Smooth muscle cell (in vitro differentiated cells): ENCODE data around the gene CADM2. TPM values are rescaled to one million over a fixed set of nuclear protein-coding genes. Genes with fewer than 3 reads are reported as not detected.

Experiments used
- DNase-seq: peaks from one replicate; lab custom pipeline; 2025; ENCODE audit not compliant: unreplicated experiment; lab: John Stamatoyannopoulos, UW
- H2AFZ ChIP-seq: fragments of 200-600 bp; sonication (generic); 2 replicates; pipeline ENCODE4 v1.6.0; 2016; ENCODE audit warnings: antibody characterized with exemption, low read depth, mild to moderate bottlenecking
- H3F3A ChIP-seq: fragments of 200-600 bp; sonication (generic); 2 replicates; pipeline ENCODE4 v1.6.0; 2017; ENCODE audit warnings: antibody characterized with exemption, low read depth
- H3K27ac ChIP-seq: fragments of 200-600 bp; sonication (generic); 2 replicates; pipeline ENCODE4 v1.5.1; 2016; ENCODE audit warnings: low read depth, mild to moderate bottlenecking
- H3K27me3 ChIP-seq: fragments of 200-600 bp; sonication (generic); 2 replicates; pipeline ENCODE4 v1.6.1; 2016; ENCODE audit warnings: low read depth, mild to moderate bottlenecking
- H3K36me3 ChIP-seq: fragments of 200-600 bp; sonication (generic); 2 replicates; pipeline ENCODE4 v1.5.1; 2016; ENCODE audit warnings: low read depth
- H3K4me1 ChIP-seq: fragments of 200-600 bp; sonication (generic); 2 replicates; pipeline ENCODE4 v1.5.1; 2016; ENCODE audit warnings: low read depth
- H3K4me2 ChIP-seq: fragments of 200-600 bp; sonication (generic); 2 replicates; pipeline ENCODE4 v1.6.0; 2016; ENCODE audit warnings: mild to moderate bottlenecking
- H3K4me3 ChIP-seq: fragments of 200-600 bp; sonication (generic); 2 replicates; pipeline ENCODE4 v1.5.1; 2016; ENCODE audit warnings: mild to moderate bottlenecking
- H3K79me2 ChIP-seq: fragments of 200-600 bp; sonication (generic); 2 replicates; pipeline ENCODE4 v1.6.0; 2016; ENCODE audit warnings: low read depth, mild to moderate bottlenecking
- H3K9ac ChIP-seq: fragments of 200-600 bp; sonication (generic); 2 replicates; pipeline ENCODE4 v1.6.0; 2016; ENCODE audit warnings: low read depth
- H3K9me3 ChIP-seq: fragments of 200-600 bp; sonication (generic); replicated peaks from 2 replicates; pipeline ENCODE4 v1.5.1; 2016; ENCODE audit warnings: low read depth
- H4K20me1 ChIP-seq: fragments of 200-600 bp; sonication (generic); 2 replicates; pipeline ENCODE4 v1.6.0; 2016; ENCODE audit warnings: low read depth
- CTCF ChIP-seq: fragments of 200-600 bp; sonication (generic); IDR thresholded peaks from 2 replicates; pipeline ENCODE4 v1.5.1; 2017; ENCODE audit warnings: borderline replicate concordance, mild to moderate bottlenecking, antibody characterized with exemption; ENCODE audit not compliant: insufficient read depth, poor library complexity, severe bottlenecking
- WGBS: methylation state at CpG from one replicate; pipeline ENCODE4 v1.1.7; 2016; ENCODE audit warnings: low lambda C conversion rate; 5-methylcytosine and 5-hydroxymethylcytosine counted together
- polyA plus RNA-seq: library from polyadenylated mRNA; unstranded; fragments of >200 nt; fragmentation: Nextera tagmentation; extraction: Ambion mirVana; gene quantifications from 2 replicates; pipeline ENCODE4 v1.2.1, GENCODE V29; 2016
- total RNA-seq: library from RNA; depleted of rRNA; stranded (reverse); fragments of >200 nt; gene quantifications from 2 replicates; pipeline ENCODE4 v1.2.3, GENCODE V29; 2014

Gene CADM2
- total and polyA plus RNA-seq, 2 experiments from 2014 or later: 0.13 TPM; not detected in 1

GRCh38 chr3:85737846-85738245 lies 779.1 kb downstream of the CADM2 start:
- Histone ChIP-seq H3K9me3 (no peaks in the 10 kb centered on the region), H3K79me2 (no peaks in the 10 kb centered on the region), H2AFZ (no peak overlapping the region), H3K27ac (no peak overlapping the region), H3K27me3 (no peaks in the 10 kb centered on the region), H3K36me3 (no peaks in the 10 kb centered on the region), H3K4me3 (no peak overlapping the region), H3F3A (no peaks in the 10 kb centered on the region), H3K9ac (no peak overlapping the region), H4K20me1 (no peaks in the 10 kb centered on the region), H3K4me2 (no peak overlapping the region), H3K4me1 (no peaks in the 10 kb centered on the region)
- 78% methylated on average over 3 of the region's 3 CpGs for WGBS
- no peak for DNase-seq
- no peak for TF ChIP-seq CTCF

- no peak for DNase-seq
- Histone ChIP-seq H3F3A (no peaks in the 10 kb centered on the region), H3K4me2 (no peak overlapping the region), H3K4me3 (no peak overlapping the region), H3K79me2 (no peaks in the 10 kb centered on the region), H4K20me1 (no peaks in the 10 kb centered on the region), H3K9me3 (no peaks in the 10 kb centered on the region), H3K9ac (no peak overlapping the region), H2AFZ (no peak overlapping the region), H3K36me3 (no peaks in the 10 kb centered on the region), H3K27me3 (no peaks in the 10 kb centered on the region), H3K4me1 (no peaks in the 10 kb centered on the region), H3K27ac (no peak overlapping the region)
- TF ChIP-seq CTCF: no peak
- 44% methylated on average over 2 of the region's 2 CpGs for WGBS
Measured at GRCh38 chr3:85740561-85740960, 781.8 kb downstream of the CADM2 start.

DNA sequence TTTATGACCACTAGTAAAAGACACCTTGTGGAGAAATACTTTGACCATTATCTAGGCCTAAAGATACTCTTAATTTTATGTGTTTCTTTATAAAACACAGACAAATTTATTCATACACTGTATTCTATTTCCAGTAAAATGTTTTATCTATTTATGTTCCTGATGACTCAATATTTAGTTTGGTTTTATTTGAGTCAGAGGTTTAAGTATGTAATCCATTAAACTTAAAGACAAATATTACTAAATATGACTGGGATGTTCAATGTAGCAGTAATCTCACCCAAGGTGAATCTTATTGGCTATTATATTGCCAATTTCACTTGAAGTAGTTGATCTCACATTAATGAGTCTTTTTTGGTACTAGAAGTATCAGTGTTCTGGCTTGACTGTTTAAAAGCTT lies 799.7 kb downstream of the CADM2 start:
- Histone ChIP-seq H3K27ac (no peak overlapping the region), H3K9ac (no peak overlapping the region), H3K4me1 (no peaks in the 10 kb centered on the region), H3K27me3 (no peaks in the 10 kb centered on the region), H3K36me3 (no peaks in the 10 kb centered on the region), H3K4me3 (no peak overlapping the region), H3K4me2 (no peak overlapping the region), H2AFZ (no peak overlapping the region), H4K20me1 (no peaks in the 10 kb centered on the region), H3K79me2 (no peaks in the 10 kb centered on the region), H3K9me3 (peaks cover 3% of the 10 kb centered on the region), H3F3A (no peaks in the 10 kb centered on the region)
- DNase-seq: no peak
- no peak for TF ChIP-seq CTCF

DNA sequence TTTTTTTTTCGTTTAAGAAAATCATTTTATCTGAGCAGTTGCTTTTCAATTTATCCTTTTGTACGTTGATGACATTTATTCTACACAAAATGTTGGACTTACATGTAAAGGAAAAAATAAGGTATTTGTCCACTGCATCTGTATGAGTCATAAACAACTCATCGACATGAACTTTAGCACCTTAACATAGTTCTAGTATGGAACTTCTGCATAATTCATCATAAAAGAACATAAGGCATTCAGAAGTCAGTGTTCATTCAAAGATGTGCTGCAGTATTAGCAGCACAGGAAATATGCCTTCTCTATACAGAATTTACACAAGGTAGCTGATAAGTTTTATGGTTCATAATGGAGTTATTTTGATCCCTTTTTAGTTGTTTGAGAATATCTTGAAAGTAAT lies 801.6 kb downstream of the CADM2 start:
- Histone ChIP-seq H3K9me3 (peaks cover 3% of the 10 kb centered on the region), H3K4me1 (no peaks in the 10 kb centered on the region), H3K79me2 (no peaks in the 10 kb centered on the region), H3K36me3 (no peaks in the 10 kb centered on the region), H3F3A (no peaks in the 10 kb centered on the region), H3K4me2 (no peak overlapping the region), H3K9ac (no peak overlapping the region), H2AFZ (no peak overlapping the region), H4K20me1 (no peaks in the 10 kb centered on the region), H3K27ac (no peak overlapping the region), H3K27me3 (no peaks in the 10 kb centered on the region), H3K4me3 (no peak overlapping the region)
- 78% methylated on average over 3 of the region's 3 CpGs for WGBS
- no peak for TF ChIP-seq CTCF
- no peak for DNase-seq
